IMR-90 (cell line): ENCODE results near the gene FOSL1.

ENCODE experiments used
- CTCF ChIP-seq: conservative IDR thresholded peaks from 2 replicates; pipeline ENCODE4 v1.5.1; 2012; ENCODE audit warnings: mild to moderate bottlenecking, low read depth, low read length, improper control_type of control experiment
- POLR2A ChIP-seq: IDR thresholded peaks from 2 replicates; pipeline ENCODE4 v1.6.1; 2012; ENCODE audit warnings: mild to moderate bottlenecking, low read depth, low read length
- RAD21 ChIP-seq: IDR thresholded peaks from 2 replicates; pipeline ENCODE4 v1.6.1; 2012; ENCODE audit warnings: low read length, improper control_type of control experiment

GRCh38 chr11:65944191-65944590 is 44.0 kb upstream of the FOSL1 start:
- no peak for TF ChIP-seq CTCF
- TF ChIP-seq RAD21: no peak
- TF ChIP-seq POLR2A: no peak
